GM20431 (cell line): Measurements from ENCODE around the gene MT1F.
"Not testable (repeated sequence)": the region's sequence is repeated elsewhere in the genome, so short reads cannot be mapped to it uniquely, and the experiment has no call there.

Experiments
- in situ Hi-C: fragments of 300-500 bp; cut with MseI, MboI; formaldehyde crosslinking; loops from one replicate; pipeline ENCODE4 v1.15.0; 2020; ENCODE audit warnings: low sequenced_read_pairs; ENCODE audit not compliant: unreplicated experiment

MT1F gene

DNA sequence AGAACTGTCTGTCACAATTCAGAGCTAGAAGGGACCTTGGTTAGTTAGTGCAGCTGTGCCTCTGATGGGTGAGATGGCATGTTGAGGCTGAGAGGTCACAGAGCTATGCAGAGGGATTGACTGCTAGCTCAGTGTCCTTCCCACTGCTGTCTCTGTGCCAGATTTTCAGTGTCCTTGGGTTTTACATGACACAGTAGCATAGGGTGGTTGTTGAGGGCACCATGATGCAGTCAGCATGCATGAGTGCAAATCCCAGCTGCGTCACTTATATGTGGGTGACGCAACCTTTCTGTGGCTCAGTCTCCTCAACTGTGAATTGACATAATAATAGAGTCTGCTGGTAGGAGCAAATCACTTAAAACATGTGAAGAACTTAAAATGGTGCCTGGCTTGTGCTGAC is 16.6 kb upstream of the MT1F start:
- in situ Hi-C loops, result no loop called here

DNA sequence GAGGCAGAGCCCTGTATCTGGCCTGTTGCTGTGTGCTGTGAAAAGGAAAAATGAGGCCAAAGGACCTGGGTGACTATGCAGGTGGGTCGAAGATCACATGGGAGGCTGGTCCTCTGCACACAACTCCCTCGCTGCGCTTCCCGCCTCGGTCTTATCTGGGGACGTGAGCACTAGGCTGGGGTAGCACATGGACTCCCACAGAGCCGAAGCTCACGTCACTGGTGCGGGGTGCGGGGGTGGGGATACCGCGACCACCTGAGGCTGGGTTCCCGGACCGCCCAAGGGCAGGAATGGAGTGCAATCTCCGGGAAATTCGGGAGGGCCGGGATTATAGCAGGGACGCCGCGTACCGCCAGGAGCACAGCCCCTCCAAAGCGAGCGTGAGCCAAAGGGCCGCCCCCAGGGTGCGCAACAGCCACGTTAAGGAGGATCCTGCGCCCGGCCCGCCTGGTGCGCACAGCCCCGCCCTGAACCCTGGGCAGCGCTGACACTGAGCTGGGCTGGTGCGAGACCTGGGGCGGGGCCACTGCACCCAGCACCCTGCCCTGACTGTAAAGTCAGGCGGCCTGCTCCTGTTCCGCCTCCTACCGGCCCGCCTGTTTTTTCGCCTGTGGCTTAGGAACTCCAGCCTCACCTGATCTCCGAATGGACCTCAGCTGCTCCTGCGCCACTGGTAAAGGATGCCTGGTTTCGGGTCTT is 14.5 kb upstream of the MT1F start:
- in situ Hi-C loops, result no loop called here

DNA sequence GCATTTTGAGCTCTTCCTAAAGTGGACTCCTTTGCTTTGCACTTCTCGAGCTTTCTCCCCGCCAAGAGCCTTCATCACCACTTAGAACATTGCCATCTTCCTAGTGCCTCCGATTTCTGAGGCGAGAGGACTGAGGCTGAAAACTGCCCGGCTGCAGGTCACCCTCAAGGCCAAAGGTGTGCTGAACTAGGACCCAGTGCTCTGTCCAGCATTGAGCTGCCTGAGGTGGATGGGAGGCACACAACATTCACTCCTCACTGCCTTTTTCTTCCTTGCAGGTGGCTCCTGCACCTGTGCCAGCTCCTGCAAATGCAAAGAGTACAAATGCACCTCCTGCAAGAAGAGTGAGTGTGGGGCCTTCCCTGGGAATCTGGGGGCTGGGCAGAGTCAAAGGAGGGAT is 13.9 kb upstream of the MT1F start:
- in situ Hi-C loops, result no loop called here

DNA sequence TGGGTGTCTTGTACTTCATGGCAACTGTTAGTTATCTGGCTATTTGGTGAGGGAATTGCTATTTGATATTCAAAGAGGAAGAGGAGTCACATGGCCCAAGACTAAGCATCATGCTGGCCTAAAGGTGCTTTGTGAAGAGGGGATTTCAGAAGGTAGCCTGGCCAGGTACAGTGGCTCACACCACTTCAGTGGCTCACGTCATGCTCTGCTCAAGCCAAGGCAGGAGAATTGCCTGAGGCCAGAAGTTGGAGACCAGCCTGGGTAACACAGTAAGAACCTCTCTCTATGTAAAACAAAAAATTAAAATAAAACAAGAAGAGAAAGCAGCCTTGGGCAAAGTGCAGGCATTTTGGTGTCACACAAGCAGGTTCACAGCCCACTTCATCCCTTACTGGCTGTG is 12.4 kb upstream of the MT1F start:
- in situ Hi-C loops, result no loop called here

DNA sequence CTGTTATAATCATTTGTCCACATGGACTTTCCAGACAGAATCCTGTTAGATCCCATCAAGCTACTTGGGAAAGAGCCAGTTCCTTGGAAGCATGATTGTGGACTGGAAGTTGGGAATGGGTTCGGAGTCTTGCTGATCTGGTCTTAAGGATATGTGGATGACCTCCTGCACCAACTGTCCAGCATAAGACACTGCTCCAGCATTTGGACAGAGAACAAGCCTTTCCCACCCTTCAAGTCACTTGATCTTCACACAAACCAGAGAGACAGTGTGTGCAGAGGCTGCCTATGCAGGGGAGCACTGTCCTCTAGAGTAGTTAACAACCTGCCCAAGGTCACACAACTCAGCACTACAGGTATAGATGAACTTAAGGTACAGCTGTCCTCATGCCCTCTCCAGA is 11.9 kb upstream of the MT1F start:
- in situ Hi-C loops, result no loop called here

DNA sequence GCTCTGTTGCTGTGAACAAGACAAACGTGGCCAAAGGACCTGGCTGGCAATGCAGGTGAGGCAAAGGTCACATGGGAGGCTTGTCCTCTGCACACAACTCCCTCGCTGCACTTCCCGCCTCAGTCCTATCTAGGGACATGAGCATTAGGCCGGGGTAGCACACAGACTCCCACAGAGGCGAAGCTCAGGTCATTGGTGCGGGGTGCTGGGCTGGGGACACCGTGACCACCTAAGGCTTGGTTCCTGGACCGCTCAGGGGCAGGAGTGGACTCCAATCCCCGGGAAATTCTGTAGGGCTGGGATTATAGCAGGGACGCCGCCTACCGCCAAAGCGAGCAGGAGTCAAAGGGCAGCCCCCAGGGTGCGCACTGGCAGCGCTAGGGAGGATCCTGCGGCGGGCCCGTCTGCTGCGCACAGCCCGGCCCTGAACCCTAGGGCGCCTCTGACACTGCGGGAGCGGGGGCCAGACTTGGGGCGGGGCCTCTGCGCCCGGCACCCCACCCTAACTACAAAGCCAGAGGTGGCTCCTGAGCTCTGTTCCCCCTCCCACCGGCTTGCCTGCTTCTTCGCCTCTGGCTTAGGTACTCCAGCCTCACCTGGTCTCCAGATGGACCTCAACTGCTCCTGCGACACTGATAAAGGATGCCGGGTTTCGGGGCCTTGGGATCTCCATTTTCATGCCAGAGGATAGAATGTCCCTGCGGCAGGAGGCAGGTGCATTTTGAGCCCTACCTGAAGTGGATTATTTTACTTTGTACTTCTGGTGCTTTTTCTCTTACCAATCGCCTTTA is 9.9 kb upstream of the MT1F start:
- in situ Hi-C loops, result no loop called here

DNA sequence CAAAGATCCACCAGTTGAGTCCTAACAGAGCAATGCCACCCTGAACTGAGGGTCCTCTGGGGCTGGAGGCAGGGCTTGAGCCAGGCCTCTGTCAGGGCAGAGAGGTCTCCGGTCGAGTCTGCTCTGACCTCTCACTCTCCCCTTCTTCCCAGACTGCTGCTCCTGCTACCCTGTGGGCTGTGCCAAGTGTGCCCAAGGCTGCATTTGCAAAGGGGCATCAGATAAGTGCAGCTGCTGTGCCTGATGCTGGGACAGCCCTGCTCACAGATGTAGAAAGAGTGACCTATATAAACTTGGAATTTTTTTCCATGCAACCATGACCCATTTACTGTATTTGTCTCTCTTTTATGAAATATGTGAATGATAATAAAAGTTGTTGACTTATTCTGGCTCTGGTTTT is 8.5 kb upstream of the MT1F start:
- in situ Hi-C loops, result no loop called here

DNA sequence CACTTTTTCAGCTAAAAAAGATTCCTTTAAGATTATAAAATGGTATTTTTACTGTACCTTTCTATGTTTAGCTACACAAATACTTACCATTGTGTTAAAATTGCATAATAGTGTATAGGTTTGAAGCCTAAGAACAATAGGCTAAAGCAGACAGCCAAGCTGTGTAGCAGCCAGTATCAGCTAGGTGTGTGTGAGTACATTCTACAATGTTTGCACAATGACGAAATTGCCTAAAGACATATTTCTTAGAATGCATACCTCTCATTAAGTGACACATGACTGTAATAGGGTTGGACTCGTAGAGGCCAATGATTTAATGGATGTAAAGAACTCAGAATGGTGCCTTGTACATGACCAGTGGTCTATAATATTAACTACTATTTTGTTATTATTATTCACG is 7.9 kb upstream of the MT1F start:
- in situ Hi-C loops, result no loop called here

DNA sequence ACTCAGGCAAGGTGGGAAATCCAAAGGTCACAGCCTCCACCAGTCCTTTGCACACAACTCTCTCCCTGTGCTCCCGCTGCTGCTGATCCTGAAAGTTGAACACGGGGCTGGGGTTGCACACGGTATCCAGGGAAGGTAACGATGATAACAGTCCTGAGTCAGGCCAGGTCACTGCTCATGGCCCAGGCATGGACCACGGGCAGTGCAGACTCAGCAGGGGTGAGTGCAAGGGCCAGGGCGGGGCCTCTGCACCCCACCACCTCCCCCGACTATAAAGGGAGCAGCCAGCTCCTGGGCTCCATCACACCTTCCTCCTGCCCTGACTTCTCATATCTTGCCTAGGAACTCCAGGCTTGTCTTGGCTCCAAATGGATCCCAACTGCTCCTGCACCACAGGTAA is 6.2 kb upstream of the MT1F start, which contains the start of gene MT1B:
MT1B (plus strand) TSS at position 301 of the 400 bp plus-strand sequence; CDS start at position 369, 68 bp downstream.
- in situ Hi-C loops, result no loop called here

DNA sequence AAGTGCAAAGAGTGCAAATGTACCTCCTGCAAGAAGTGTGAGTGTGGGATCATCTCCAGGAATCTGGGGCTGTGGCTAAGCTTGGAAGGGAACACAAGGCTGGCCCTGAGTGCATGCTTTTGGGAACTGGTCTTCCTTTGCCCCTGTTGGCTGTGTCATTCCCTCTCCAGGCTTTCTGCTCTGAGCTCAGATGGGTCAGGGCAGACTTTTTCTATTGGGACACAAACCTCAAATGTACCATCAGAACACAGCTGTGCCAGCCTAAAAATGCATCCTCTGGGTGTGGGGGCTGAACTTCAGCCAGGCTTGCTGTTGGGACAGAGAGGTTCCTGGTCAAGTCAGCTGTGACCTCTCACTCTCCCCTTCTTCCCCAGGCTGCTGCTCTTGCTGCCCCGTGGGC is 5.2 kb upstream of the MT1F start:
- in situ Hi-C loops, result no loop called here

DNA sequence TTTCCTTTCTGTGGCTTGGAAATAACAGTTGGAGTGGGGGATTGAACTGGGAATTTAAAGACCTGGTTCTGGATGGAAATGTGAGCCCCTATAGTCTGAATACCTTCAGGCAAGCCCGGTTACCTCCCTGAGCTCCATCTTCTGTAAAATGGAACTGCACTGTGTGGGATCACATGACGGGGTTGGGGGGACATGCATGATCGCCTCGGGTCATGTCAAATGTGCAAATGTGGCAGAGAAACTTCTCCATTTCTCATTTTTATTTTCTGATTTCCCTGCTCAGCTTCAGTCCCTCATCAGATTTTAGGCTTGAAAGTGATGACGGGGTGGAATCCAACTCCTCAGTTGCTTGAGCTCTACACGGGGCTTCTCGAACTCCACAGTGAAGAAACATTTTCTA is 4.5 kb upstream of the MT1F start:
- in situ Hi-C loops, result no loop called here

DNA sequence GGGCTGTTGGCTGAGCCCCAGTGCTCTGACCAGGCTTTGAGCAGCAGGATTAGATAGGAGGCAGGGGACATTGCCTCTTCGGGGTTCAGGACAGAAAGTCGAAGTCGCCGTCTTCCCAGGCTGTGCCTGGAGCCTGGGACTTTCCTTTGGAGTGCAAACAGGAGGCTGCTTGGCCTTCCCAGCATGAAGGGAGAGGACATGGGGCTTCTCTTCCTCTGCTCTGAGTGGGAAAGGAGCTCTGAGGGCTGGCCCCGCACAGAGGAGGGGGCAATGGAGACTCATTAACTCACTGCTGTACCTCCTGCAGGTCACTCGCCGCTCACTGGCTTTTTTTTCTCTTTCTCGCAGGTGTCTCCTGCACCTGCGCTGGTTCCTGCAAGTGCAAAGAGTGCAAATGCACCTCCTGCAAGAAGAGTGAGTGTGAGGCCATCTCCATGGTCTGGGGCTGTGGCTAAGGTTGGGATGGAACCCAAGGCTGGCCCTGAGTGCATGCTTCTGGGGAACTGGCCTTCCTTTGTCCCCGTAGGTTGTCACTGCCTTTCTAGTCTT is 642 bp downstream of the MT1F start:
- in situ Hi-C loops, result no loop called here

DNA sequence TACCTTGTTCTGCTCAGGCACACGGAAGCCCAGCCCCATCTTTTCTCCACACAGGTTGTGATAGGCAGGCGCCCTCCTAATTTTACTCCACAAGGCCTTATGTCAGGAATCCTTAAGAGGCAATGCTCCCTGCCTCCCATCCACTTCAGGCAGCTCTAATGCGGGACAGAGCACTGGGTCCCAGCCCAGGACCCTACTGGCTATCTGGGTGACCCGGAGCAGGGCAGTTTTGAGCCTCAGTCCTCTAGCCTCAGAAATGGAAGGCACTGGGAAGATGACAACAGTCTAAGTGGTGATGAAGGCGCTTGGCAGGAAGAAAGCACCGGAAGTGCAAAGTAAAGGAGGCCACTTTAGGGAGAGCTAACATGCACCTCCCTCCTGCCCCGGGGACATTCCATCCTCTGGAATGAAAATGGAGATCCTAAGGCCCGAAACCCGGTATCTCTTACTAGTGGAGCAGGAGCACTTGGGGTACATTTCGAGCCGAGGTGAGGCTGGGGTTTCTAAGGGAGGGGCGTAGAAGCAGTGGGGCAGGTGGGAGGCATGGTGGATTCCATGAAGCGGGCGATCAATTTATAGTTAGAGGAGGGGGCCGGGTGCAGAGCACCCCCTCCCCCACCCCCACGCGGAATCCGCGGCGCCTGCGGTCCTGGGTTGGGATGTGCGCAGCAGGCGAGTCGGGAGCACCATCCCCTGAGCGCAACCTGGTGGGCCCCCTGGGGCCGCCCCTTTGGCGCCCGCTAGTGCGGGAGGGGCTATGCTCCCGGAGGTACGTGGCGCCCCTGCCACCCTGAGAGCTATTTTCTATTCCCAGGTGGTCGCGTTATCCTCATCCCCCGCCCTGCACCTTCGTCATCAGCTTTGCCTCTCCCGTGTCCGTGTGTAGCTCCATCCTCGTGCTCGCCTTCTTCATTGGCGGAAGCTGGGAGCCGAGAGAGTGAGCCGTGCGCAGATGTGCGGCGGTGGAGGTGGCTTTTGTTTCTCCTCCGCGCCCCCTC is 4.9 kb downstream of the MT1F start:
- in situ Hi-C loops, result no loop called here

DNA sequence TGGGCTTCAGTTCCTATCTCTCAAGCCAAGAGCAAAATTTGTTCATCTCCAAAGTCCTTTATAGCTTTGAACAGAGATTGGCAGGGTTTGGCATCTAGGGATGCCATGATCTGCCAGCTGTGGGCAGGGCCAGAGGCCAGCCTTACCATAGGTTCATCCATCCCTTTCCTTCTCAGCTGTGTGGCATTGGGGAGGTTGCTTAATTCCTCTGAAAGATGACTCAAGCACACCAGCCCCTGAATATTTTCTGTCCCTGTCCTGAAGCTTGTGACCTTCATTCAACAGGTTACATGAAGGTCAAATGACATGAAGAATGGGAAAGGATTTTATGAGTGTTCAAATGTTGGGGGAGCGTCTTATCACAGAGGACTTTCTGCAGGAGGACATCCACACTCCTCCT is 6.7 kb downstream of the MT1F start:
- in situ Hi-C loops, result no loop called here

DNA sequence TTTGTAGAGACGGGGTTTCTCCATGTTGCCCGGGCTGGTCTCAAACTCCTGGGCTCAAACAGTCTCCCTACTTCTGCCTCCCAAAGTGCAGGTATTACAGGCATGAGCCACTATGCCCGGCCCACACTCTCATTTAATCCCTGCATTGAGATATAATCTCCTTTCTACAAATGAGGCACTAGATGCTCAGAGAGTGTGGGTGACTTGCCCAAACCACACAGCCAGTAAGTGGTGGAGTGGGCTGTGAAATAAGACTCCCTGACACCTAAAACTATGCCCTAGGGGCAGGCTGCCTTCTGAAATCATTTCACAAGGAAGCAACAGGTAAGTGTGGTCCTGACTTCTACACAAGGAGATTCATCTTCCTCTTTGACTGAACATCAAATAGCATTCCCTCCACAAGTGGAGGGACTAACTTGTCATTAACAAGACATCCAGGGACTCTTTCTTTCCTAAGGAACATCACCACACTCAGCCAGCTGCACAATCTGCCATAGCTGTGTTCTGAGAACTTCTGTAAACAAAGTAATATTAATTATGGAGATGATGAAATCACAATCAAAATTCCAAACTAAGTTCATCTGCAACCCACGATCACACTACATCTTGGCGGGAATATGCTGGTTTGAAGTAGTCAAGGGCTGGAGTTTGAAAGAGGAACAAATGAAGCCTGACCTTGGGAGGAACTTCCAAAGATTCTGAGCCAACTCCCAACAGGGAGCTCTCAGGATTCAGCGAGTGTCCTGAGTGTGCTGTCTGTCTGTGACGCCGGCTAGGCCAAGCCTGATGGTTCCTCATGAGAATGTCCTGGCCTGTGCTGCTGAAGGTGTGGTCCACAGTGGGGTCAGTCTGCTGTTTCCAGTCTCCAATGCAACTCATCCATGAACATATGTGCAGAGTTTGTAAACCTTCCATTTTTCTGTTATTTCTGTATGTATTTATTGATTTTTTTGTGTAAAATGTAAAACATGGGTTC is 7.8 kb downstream of the MT1F start:
- in situ Hi-C loops, result not testable (repeated sequence)

DNA sequence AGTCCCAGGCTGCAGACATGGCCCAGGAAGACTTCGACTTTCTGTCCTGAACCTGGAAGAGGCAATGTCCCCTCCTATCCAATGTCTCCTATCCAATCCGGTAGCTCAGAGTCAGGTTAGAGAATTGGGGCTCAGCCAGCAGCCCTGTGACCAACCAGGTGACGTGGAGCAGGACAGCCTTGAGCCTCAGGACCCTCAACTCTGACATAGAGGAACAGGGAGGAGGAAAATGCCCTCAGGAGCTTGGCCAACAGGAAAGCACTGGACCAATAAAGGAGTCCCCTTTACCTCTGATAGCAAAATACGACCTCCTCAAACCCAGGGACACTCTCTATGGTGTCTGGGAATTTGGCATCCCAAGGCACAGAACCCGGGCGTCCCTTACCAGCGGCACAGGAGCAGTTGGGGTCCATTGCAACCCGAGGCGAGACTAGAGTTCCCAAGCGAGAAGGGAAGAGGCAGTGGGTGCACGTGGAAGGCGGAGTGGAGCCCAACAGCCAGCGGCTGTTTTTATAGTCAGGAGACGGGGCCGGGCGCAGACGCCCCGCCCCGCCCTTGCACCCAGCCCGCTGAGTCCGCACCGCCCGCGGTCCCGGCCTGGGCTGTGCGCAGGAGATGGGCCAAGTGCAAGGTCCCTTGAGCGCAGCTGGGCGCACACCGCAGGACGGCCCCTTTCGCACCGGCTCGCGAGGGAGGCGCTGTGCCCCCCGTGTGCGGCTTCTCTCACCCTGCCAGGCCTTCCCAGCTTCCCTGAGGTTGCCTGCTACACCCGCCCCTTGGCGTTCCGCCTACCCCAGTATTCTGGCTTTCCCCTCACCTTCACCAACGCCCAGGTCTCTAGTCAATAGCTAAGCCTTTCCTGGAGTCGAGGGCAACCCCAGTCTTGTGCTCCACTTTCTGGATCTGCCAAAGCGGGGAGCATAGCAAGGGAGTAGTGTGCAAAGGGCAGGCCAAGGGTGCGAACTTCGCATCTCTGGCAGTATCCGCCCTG is 10.1 kb downstream of the MT1F start, which contains the start of gene MT1G:
MT1G (minus strand) TSS at position 485 of the 991 bp plus-strand sequence; CDS start at position 413, 72 bp downstream.
- in situ Hi-C loops, result no loop called here

DNA sequence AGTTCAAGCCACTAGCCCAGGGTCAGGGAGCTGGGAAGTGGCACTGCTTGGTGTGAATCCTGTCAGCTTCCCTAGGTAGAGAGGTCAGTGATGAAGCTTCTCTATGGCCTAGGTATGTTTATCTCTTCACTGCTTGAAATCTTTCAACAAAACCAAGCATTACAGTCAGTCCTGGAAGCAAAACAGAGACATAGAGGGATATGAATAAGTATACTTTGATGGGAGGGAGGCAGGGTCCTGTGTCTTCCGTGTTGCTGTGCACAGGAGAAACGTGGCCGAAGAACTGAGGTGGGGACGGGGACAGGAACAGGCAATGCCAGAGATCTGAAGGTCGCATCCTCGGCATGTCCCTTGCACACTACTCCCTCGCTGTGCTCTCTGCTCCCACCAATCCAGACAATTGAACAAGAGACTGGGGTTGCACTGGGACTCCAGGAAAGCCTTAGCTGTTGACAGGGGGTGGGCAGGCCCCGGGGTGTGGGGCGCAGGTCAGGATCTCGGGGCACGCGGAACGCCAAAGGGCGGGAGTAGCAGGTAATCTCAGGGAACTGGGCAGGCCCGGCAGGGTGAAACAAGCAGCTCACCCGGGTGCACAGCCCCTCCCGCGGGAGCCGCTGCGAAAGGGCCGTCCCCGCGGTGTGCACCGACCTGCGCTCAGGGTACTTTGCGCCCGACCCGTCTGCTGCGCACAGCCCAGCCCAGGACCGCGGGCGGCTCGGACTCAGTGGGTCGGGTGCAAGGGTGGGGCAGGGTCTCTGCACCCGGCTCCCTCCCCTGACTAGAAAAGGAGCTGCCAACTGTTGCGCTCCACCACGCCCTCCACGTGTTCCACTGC is 11.5 kb downstream of the MT1F start, which contains the start of gene MT1H:
MT1H (plus strand) TSS at position 810 of the 835 bp plus-strand sequence. CDS start 71 bp downstream, outside the sequence.
- in situ Hi-C loops, result no loop called here
